ENCODE results near the gene SYNE2.

The SYNE2 gene

DNA sequence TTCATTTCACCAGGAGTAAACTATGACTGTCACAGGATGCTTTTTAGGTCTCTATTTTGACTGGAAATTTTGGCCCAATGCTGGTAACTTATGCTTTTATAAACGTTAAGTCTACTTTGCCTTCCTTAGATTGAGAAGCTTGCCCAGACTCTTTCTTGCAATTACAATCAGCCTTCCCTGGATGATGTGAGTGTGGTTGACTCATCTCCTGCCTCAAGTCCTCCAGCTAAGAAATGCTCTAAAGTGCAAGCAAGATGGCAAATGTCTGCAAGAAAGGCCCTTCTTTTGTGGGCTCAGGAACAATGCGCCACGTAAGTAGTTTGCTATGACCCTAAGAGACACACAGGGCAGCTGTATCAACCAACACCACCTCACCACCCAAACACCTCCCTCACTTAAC lies 96.9 kb downstream of the SYNE2 start:
- TF ChIP-seq, protein P1, sequence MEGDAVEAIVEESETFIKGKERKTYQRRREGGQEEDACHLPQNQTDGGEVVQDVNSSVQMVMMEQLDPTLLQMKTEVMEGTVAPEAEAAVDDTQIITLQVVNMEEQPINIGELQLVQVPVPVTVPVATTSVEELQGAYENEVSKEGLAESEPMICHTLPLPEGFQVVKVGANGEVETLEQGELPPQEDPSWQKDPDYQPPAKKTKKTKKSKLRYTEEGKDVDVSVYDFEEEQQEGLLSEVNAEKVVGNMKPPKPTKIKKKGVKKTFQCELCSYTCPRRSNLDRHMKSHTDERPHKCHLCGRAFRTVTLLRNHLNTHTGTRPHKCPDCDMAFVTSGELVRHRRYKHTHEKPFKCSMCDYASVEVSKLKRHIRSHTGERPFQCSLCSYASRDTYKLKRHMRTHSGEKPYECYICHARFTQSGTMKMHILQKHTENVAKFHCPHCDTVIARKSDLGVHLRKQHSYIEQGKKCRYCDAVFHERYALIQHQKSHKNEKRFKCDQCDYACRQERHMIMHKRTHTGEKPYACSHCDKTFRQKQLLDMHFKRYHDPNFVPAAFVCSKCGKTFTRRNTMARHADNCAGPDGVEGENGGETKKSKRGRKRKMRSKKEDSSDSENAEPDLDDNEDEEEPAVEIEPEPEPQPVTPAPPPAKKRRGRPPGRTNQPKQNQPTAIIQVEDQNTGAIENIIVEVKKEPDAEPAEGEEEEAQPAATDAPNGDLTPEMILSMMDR (IDR thresholded peaks at IDR 0.05; ENCODE audit: low read depth, low read length), result no peak
- no peaks in the 10 kb centered on the region for H3K4me1 ChIP-seq
- H3K9me3 ChIP-seq, result no peaks in the 10 kb centered on the region
- H3K36me3 ChIP-seq, result peaks cover 4% of the 10 kb centered on the region
- no peak for DNase-seq
- no peaks in the 10 kb centered on the region for H3K27me3 ChIP-seq
- no peak overlapping the region for H3K4me3 ChIP-seq (ENCODE audit: low read depth, low read length)

DNA sequence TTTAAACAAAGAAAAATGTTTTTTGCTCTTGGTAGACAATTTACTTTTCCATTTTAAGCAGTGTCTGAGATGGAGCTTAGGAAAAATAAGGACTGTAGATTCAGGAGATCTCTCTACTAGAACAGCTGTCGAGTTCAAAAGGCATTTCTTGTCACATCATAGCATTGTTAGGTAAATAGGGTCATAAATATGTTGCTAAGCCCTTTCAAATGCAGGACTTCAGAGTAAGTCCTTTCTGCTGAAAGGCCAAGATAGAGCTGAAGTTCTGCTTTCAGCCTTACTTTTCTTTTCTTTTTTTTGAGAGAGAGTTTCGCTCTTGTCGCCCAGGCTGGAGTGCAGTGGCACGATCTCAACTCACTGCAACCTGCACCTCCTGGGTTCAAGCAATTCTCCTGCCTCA lies 98.2 kb downstream of the SYNE2 start:
- H3K36me3 ChIP-seq, result peaks cover 4% of the 10 kb centered on the region
- H3K4me3 ChIP-seq (ENCODE audit: low read depth, low read length), result no peak overlapping the region
- TF ChIP-seq, protein P1 (IDR thresholded peaks at IDR 0.05; ENCODE audit: low read depth, low read length), result no peak
- H3K27me3 ChIP-seq, result no peaks in the 10 kb centered on the region
- DNase-seq, result no peak
- no peaks in the 10 kb centered on the region for H3K9me3 ChIP-seq
- no peaks in the 10 kb centered on the region for H3K4me1 ChIP-seq

- Histone ChIP-seq H3K4me1 (no peaks in the 10 kb centered on the region), H3K4me3 (ENCODE audit: low read depth, low read length) (no peak overlapping the region), H3K36me3 (peaks cover 4% of the 10 kb centered on the region), H3K27me3 (no peaks in the 10 kb centered on the region), H3K9me3 (no peaks in the 10 kb centered on the region)
- TF ChIP-seq, protein P1 (IDR thresholded peaks at IDR 0.05; ENCODE audit: low read depth, low read length), result no peak
- no peak for DNase-seq
Measured at GRCh38 chr14:63951429-63951828, 98.6 kb downstream of the SYNE2 start.

GRCh38 chr14:63952053-63952932 lies 99.5 kb downstream of the SYNE2 start:
- peaks cover 4% of the 10 kb centered on the region for H3K36me3 ChIP-seq
- H3K9me3 ChIP-seq, result no peaks in the 10 kb centered on the region
- no peak for DNase-seq
- no peaks in the 10 kb centered on the region for H3K27me3 ChIP-seq
- no peak overlapping the region for H3K4me3 ChIP-seq (ENCODE audit: low read depth, low read length)
- TF ChIP-seq, protein P1 (IDR thresholded peaks at IDR 0.05; ENCODE audit: low read depth, low read length), result no peak
- H3K4me1 ChIP-seq, result no peaks in the 10 kb centered on the region

DNA sequence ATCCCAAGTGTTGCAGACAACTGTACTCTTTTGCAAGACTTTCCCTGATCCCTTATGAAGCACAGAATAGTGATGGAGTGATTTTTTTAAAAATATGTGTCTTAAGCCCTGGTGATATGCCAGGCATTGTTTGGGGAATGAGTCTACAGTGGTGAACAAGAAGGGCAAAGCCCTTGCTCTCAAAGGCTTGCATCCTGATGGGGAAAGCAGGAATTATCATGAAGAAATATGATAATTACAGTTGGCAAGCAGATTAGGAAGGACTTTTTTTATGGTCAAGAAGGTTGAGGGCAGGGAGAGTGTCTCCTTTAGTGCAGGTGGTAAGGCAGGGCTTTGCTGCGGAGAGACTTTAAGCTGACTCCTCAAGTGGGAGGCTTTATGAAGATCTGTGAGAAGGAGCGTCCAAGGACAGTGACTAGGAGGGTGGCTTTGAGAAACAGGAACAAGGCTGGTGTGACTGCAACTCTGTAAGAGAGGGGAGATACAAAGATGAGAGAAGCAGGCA lies 100.2 kb downstream of the SYNE2 start:
- peaks cover 4% of the 10 kb centered on the region for H3K36me3 ChIP-seq

More for the DNA sequence above, 100.2 kb downstream of the SYNE2 start:
- DNase-seq, result no peak
- no peaks in the 10 kb centered on the region for H3K27me3 ChIP-seq
- TF ChIP-seq, protein P1 (IDR thresholded peaks at IDR 0.05; ENCODE audit: low read depth, low read length), result no peak
- H3K4me1 ChIP-seq, result no peaks in the 10 kb centered on the region
- no peaks in the 10 kb centered on the region for H3K9me3 ChIP-seq
- H3K4me3 ChIP-seq (ENCODE audit: low read depth, low read length), result no peak overlapping the region
